Measurements from ENCODE around the gene PLCD3. TPM values are rescaled to one million over a fixed set of nuclear protein-coding genes. Genes with fewer than 3 reads are reported as not detected.
A peak's percentile ranks its signal among the peaks of the same experiment; 100 is the strongest.

Gene PLCD3
- total and polyA plus RNA-seq, 2 of the 13 experiments (the other 11 are each of a cell fraction or from before 2014, with no cell fraction given): 11.3 to 39.1 TPM

DNA sequence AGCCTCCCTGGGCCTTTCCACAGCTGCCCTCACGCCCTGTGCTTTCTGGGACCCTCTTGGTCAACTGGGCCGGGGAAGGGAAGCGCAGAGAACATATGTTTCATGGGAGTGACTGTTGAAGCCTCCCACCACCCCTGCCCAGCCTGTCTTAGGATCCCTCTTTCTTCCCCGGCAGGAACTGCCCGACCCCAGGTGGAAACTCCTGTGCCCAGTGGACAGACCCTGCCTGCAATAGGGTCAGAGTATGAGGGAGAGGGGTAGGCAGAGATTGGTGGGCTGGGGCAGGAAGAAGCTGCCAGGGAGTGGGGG lies 39.9 kb upstream of the PLCD3 start (continued):
- TF ChIP-seq, protein P1, sequence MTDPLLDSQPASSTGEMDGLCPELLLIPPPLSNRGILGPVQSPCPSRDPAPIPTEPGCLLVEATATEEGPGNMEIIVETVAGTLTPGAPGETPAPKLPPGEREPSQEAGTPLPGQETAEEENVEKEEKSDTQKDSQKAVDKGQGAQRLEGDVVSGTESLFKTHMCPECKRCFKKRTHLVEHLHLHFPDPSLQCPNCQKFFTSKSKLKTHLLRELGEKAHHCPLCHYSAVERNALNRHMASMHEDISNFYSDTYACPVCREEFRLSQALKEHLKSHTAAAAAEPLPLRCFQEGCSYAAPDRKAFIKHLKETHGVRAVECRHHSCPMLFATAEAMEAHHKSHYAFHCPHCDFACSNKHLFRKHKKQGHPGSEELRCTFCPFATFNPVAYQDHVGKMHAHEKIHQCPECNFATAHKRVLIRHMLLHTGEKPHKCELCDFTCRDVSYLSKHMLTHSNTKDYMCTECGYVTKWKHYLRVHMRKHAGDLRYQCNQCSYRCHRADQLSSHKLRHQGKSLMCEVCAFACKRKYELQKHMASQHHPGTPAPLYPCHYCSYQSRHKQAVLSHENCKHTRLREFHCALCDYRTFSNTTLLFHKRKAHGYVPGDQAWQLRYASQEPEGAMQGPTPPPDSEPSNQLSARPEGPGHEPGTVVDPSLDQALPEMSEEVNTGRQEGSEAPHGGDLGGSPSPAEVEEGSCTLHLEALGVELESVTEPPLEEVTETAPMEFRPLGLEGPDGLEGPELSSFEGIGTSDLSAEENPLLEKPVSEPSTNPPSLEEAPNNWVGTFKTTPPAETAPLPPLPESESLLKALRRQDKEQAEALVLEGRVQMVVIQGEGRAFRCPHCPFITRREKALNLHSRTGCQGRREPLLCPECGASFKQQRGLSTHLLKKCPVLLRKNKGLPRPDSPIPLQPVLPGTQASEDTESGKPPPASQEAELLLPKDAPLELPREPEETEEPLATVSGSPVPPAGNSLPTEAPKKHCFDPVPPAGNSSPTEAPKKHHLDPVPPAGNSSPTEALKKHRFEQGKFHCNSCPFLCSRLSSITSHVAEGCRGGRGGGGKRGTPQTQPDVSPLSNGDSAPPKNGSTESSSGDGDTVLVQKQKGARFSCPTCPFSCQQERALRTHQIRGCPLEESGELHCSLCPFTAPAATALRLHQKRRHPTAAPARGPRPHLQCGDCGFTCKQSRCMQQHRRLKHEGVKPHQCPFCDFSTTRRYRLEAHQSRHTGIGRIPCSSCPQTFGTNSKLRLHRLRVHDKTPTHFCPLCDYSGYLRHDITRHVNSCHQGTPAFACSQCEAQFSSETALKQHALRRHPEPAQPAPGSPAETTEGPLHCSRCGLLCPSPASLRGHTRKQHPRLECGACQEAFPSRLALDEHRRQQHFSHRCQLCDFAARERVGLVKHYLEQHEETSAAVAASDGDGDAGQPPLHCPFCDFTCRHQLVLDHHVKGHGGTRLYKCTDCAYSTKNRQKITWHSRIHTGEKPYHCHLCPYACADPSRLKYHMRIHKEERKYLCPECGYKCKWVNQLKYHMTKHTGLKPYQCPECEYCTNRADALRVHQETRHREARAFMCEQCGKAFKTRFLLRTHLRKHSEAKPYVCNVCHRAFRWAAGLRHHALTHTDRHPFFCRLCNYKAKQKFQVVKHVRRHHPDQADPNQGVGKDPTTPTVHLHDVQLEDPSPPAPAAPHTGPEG (CRISPR knock-in tag; IDR thresholded peaks at IDR 0.05): peak; percentile 45; the same call in 1 of the 2 replicates
- TF ChIP-seq, protein P2, sequence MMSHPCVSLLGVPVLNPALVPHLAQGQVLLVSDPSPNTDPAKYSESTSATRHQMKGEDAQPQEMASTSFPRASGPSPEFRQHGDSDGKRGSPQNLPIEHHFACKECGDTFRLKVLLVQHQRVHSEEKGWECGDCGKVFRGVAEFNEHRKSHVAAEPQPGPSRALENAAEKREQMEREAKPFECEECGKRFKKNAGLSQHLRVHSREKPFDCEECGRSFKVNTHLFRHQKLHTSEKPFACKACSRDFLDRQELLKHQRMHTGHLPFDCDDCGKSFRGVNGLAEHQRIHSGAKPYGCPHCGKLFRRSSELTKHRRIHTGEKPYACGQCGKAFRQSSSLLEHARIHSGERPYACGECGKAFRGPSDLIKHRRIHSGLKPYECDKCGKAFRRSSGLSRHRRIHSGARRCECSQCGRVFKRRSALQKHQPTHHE (CRISPR knock-in tag; IDR thresholded peaks at IDR 0.05; ENCODE audit: borderline replicate concordance): peak; percentile 55; the same call in 1 of the 2 replicates
- TF ChIP-seq ZFP82 (CRISPR knock-in tag; IDR thresholded peaks at IDR 0.05; ENCODE audit: borderline replicate concordance): peak; percentile 79; the same call in 1 of the 2 replicates
- TF ChIP-seq POLR2G (IDR thresholded peaks at IDR 0.05; ENCODE audit: low read depth, low read length): peak; percentile 18; the same call in 1 of the 2 replicates
- peak; percentile 21; the same call in 1 of the 2 replicates for TF ChIP-seq ZNF790 (CRISPR knock-in tag; IDR thresholded peaks at IDR 0.05; ENCODE audit: borderline replicate concordance)
- TF ChIP-seq, protein P3, sequence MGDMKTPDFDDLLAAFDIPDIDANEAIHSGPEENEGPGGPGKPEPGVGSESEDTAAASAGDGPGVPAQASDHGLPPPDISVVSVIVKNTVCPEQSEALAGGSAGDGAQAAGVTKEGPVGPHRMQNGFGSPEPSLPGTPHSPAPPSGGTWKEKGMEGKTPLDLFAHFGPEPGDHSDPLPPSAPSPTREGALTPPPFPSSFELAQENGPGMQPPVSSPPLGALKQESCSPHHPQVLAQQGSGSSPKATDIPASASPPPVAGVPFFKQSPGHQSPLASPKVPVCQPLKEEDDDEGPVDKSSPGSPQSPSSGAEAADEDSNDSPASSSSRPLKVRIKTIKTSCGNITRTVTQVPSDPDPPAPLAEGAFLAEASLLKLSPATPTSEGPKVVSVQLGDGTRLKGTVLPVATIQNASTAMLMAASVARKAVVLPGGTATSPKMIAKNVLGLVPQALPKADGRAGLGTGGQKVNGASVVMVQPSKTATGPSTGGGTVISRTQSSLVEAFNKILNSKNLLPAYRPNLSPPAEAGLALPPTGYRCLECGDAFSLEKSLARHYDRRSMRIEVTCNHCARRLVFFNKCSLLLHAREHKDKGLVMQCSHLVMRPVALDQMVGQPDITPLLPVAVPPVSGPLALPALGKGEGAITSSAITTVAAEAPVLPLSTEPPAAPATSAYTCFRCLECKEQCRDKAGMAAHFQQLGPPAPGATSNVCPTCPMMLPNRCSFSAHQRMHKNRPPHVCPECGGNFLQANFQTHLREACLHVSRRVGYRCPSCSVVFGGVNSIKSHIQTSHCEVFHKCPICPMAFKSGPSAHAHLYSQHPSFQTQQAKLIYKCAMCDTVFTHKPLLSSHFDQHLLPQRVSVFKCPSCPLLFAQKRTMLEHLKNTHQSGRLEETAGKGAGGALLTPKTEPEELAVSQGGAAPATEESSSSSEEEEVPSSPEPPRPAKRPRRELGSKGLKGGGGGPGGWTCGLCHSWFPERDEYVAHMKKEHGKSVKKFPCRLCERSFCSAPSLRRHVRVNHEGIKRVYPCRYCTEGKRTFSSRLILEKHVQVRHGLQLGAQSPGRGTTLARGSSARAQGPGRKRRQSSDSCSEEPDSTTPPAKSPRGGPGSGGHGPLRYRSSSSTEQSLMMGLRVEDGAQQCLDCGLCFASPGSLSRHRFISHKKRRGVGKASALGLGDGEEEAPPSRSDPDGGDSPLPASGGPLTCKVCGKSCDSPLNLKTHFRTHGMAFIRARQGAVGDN (CRISPR knock-in tag; IDR thresholded peaks at IDR 0.05): peak; percentile 23
- TF ChIP-seq ZSCAN31 (CRISPR knock-in tag; IDR thresholded peaks at IDR 0.05; ENCODE audit: low read depth): no peak
- TF ChIP-seq, protein P4, sequence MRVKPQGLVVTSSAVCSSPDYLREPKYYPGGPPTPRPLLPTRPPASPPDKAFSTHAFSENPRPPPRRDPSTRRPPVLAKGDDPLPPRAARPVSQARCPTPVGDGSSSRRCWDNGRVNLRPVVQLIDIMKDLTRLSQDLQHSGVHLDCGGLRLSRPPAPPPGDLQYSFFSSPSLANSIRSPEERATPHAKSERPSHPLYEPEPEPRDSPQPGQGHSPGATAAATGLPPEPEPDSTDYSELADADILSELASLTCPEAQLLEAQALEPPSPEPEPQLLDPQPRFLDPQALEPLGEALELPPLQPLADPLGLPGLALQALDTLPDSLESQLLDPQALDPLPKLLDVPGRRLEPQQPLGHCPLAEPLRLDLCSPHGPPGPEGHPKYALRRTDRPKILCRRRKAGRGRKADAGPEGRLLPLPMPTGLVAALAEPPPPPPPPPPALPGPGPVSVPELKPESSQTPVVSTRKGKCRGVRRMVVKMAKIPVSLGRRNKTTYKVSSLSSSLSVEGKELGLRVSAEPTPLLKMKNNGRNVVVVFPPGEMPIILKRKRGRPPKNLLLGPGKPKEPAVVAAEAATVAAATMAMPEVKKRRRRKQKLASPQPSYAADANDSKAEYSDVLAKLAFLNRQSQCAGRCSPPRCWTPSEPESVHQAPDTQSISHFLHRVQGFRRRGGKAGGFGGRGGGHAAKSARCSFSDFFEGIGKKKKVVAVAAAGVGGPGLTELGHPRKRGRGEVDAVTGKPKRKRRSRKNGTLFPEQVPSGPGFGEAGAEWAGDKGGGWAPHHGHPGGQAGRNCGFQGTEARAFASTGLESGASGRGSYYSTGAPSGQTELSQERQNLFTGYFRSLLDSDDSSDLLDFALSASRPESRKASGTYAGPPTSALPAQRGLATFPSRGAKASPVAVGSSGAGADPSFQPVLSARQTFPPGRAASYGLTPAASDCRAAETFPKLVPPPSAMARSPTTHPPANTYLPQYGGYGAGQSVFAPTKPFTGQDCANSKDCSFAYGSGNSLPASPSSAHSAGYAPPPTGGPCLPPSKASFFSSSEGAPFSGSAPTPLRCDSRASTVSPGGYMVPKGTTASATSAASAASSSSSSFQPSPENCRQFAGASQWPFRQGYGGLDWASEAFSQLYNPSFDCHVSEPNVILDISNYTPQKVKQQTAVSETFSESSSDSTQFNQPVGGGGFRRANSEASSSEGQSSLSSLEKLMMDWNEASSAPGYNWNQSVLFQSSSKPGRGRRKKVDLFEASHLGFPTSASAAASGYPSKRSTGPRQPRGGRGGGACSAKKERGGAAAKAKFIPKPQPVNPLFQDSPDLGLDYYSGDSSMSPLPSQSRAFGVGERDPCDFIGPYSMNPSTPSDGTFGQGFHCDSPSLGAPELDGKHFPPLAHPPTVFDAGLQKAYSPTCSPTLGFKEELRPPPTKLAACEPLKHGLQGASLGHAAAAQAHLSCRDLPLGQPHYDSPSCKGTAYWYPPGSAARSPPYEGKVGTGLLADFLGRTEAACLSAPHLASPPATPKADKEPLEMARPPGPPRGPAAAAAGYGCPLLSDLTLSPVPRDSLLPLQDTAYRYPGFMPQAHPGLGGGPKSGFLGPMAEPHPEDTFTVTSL (CRISPR knock-in tag; IDR thresholded peaks at IDR 0.05; ENCODE audit: borderline replicate concordance): peak; percentile 71; the same call in 1 of the 2 replicates
- TF ChIP-seq ZNF274 (CRISPR knock-in tag; IDR thresholded peaks at IDR 0.05): 0 out of 2 replicates have a peak, but pooled peaks have one; percentile 19
- TF ChIP-seq ZNF441 (CRISPR knock-in tag; IDR thresholded peaks at IDR 0.05; ENCODE audit: borderline replicate concordance): peak; percentile 43; the same call in 1 of the 2 replicates
- no peak for TF ChIP-seq POLR2AphosphoS5 (IDR thresholded peaks at IDR 0.05; ENCODE audit: low read depth, low read length)
- 0 out of 2 replicates have a peak, but pooled peaks have one; percentile 2 for TF ChIP-seq BRD4 (CRISPR knock-in tag; IDR thresholded peaks at IDR 0.05)
